Endothelial cell of umbilical vein (primary cell): ENCODE measurements around the gene YWHAQ. TPM values are rescaled to one million over a fixed set of nuclear protein-coding genes. Genes with fewer than 3 reads are reported as not detected.

Experiments used
- BruUV-seq: library from RNA; stranded (reverse); fragments of 400-500 nt; replicated peaks from 2 replicates; lab custom pipeline; 2021; lab: Mats Ljungman, UMichigan
- CTCF ChIA-PET: fragments of 300-600, 350-600 bp; sonication (Branson Sonifier 250); formaldehyde crosslinking; loops from one replicate; lab custom pipeline; 2021; ENCODE audit warnings: antibody characterized with exemption, inconsistent platforms; lab: Charles Lee
- POLR2A ChIA-PET: fragments of 300-600, 350-600 bp; sonication (Branson Sonifier 250); formaldehyde crosslinking; loops from one replicate; lab custom pipeline; 2021; ENCODE audit warnings: antibody characterized with exemption, inconsistent platforms; lab: Charles Lee
- DNase-seq: peaks from one replicate; pipeline ENCODE4 v3.0.0-alpha.2; 2011; ENCODE audit warnings: low read depth, low spot score
- FAIRE-seq: peaks from 2 replicates; lab custom pipeline; 2011; peaks lifted over from hg19 to GRCh38; lab: Jason Lieb, UNC
- H2AFZ ChIP-seq: 2 replicates; pipeline ENCODE4 v1.6.0; 2012; ENCODE audit warnings: low read depth, low read length, control low read depth, inconsistent platforms
- H3K27ac ChIP-seq: 2 replicates; pipeline ENCODE4 v1.5.1; 2011; ENCODE audit warnings: low read depth, mild to moderate bottlenecking, control low read depth, low read length, moderate library complexity; ENCODE audit not compliant: insufficient read depth
- H3K27me3 ChIP-seq, 2 experiments: 2 replicates each; pipeline versions ENCODE4 v1.6.0 to v1.6.1; 2011; ENCODE audit warnings: low read length in 2 of 2, mixed read lengths in 1 of 2; ENCODE audit not compliant: control insufficient read depth in 2 of 2, insufficient read depth in 2 of 2
- H3K36me3 ChIP-seq, 2 experiments: 2 replicates in 1 of 2; 3 replicates in 1 of 2; pipeline ENCODE4 v1.5.1; 2011; ENCODE audit warnings: low read length in 2 of 2, mild to moderate bottlenecking in 1 of 2, moderate library complexity in 1 of 2; ENCODE audit not compliant: control insufficient read depth in 2 of 2, insufficient read depth in 2 of 2; ENCODE audit errors: extremely low read depth in 1 of 2
- H3K4me1 ChIP-seq: 3 replicates; pipeline ENCODE4 v1.5.1; 2011; ENCODE audit warnings: mild to moderate bottlenecking, low read length; ENCODE audit not compliant: control insufficient read depth, insufficient read depth; ENCODE audit errors: extremely low read depth
- H3K4me2 ChIP-seq: 2 replicates; pipeline ENCODE4 v1.6.1; 2011; ENCODE audit warnings: low read length, control low read depth, mixed read lengths; ENCODE audit not compliant: insufficient read depth
- H3K4me3 ChIP-seq, 3 experiments: fragments of 200-600 bp in 1 of 3; sonication (generic), shearing (Covaris generic) in 1 of 3; replicated peaks in 1 of 3; 2 replicates each; pipeline ENCODE4 v1.5.1; 2011 to 2016; ENCODE audit warnings: control low read depth in 3 of 3, low read length in 3 of 3, mild to moderate bottlenecking in 2 of 3, inconsistent platforms in 1 of 3, low read depth in 1 of 3, moderate library complexity in 1 of 3; ENCODE audit not compliant: insufficient read depth in 1 of 3
- H3K79me2 ChIP-seq: 2 replicates; pipeline ENCODE4 v1.6.0; 2012; ENCODE audit warnings: low read length, inconsistent platforms; ENCODE audit not compliant: control insufficient read depth, insufficient read depth
- H3K9ac ChIP-seq: replicated peaks from 2 replicates; pipeline ENCODE3; 2011; ENCODE audit warnings: low read length, control low read depth; ENCODE audit not compliant: insufficient read depth; ENCODE audit errors: extremely low read depth
- H3K9me1 ChIP-seq: replicated peaks from 3 replicates; pipeline ENCODE4 v1.6.0; 2011; ENCODE audit warnings: mild to moderate bottlenecking, low read length; ENCODE audit not compliant: control insufficient read depth, insufficient read depth; ENCODE audit errors: extremely low read depth
- H3K9me3 ChIP-seq: replicated peaks from 2 replicates; pipeline ENCODE4 v1.5.1; 2012; ENCODE audit warnings: low read length, inconsistent platforms; ENCODE audit not compliant: control insufficient read depth, insufficient read depth
- H4K20me1 ChIP-seq: replicated peaks from 2 replicates; pipeline ENCODE3; 2011; ENCODE audit warnings: mild to moderate bottlenecking, low read length; ENCODE audit not compliant: control insufficient read depth, insufficient read depth; ENCODE audit errors: extremely low read depth
- CTCF ChIP-seq, 2 donors: IDR thresholded peaks; 1 replicate in 1 of 2; 2 replicates in 1 of 2; pipeline ENCODE4 v1.5.1; 2011; ENCODE audit warnings: low read length in 2 of 2, mild to moderate bottlenecking in 2 of 2, moderate library complexity in 2 of 2, control low read depth in 1 of 2, inconsistent platforms in 1 of 2, low read depth in 1 of 2; ENCODE audit not compliant: insufficient read depth in 1 of 2; ENCODE audit errors: extremely low read depth in 1 of 2
- EZH2 ChIP-seq: IDR thresholded peaks from 2 replicates; pipeline ENCODE4 v1.6.1; 2012; ENCODE audit warnings: borderline replicate concordance, low read depth, mild to moderate bottlenecking, moderate library complexity, low read length, inconsistent platforms; ENCODE audit not compliant: severe bottlenecking
- FOS ChIP-seq: IDR thresholded peaks from 2 replicates; pipeline ENCODE4 v1.6.1; 2011; ENCODE audit warnings: mild to moderate bottlenecking, low read length, moderate library complexity, borderline replicate concordance; ENCODE audit not compliant: insufficient read depth
- GATA2 ChIP-seq: IDR thresholded peaks from 2 replicates; pipeline ENCODE4 v1.7.0; 2011; ENCODE audit warnings: low read depth, mild to moderate bottlenecking, moderate library complexity, mixed read lengths, low read length; ENCODE audit not compliant: insufficient read length, insufficient read depth
- JUN ChIP-seq: IDR thresholded peaks from 2 replicates; pipeline ENCODE4 v1.6.1; 2011; ENCODE audit warnings: borderline replicate concordance, low read depth; ENCODE audit not compliant: insufficient read length, insufficient read depth
- MAX ChIP-seq: IDR thresholded peaks from 2 replicates; pipeline ENCODE4 v1.6.1; 2011; ENCODE audit not compliant: insufficient read depth, insufficient read length
- MYC ChIP-seq: IDR thresholded peaks from one replicate; pipeline ENCODE4 v1.6.1; 2011; ENCODE audit warnings: mild to moderate bottlenecking, low read depth, low read length
- POLR2A ChIP-seq: IDR thresholded peaks from 2 replicates; pipeline ENCODE4 v1.6.1; 2012; ENCODE audit warnings: low read depth, mild to moderate bottlenecking, control low read depth, low read length
- POLR2AphosphoS5 ChIP-seq: IDR thresholded peaks from 2 replicates; pipeline ENCODE4 v1.6.1; 2012; ENCODE audit warnings: low read depth, mild to moderate bottlenecking, control low read depth, low read length, moderate library complexity; ENCODE audit not compliant: insufficient read depth
- dilution Hi-C: fragments of 300-500 bp; cut with MboI; formaldehyde crosslinking; loops from one replicate; pipeline ENCODE4 v1.15.0; 2019; ENCODE audit warnings: low sequenced_read_pairs; ENCODE audit not compliant: extremely low pct_ligation_motif_present
- intact Hi-C: fragments of 100-400 bp; cut with micrococcal nuclease; formaldehyde crosslinking; loops from one replicate; pipeline ENCODE4 v1.10.0; 2022
- polyA plus RNA-seq, 4 experiments: library from polyadenylated mRNA; depleted of rRNA in 3 of 4; stranded (reverse) in 3 of 4; unstranded in 1 of 4; fragments of >200 nt; gene quantifications; 2 replicates each; pipeline versions ENCODE4 v1.2.1 to v1.2.3, GENCODE V29; 2011 to 2012; ENCODE audit warnings: missing spikeins in 1 of 4
- total RNA-seq: library from RNA; stranded (reverse); gene quantifications from 2 replicates; pipeline ENCODE4 v1.2.3, GENCODE V29; 2021

Gene YWHAQ
- total and polyA plus RNA-seq, 2 donors (not counting 3 experiments of a cell fraction or from before 2014, with no cell fraction given): 217 to 456 TPM

- ChIA-PET CTCF (interaction anchor here (1.1 to 1.6 kb wide), 2 partner anchors 37 to 152 kb away, joined by 3 to 7 read pairs; no protein-coding TSS in a partner anchor), POLR2A (interaction anchor here (1.5 to 2.5 kb wide), 2 partner anchors 12 kb away, joined by 5 to 10 read pairs; partner anchors contain the start of gene YWHAQ)
- H3K9ac ChIP-seq: no peak overlapping the region
- dilution Hi-C loops: no loop called here
- no peak overlapping the region for H3K4me3 ChIP-seq
- no peak for DNase-seq
- FAIRE-seq: no peak
- peaks cover 3 to 4% of the 10 kb centered on the region in 2 experiments for H3K36me3 ChIP-seq
- H3K27ac ChIP-seq: no peak overlapping the region
- H2AFZ ChIP-seq: no peak overlapping the region
- no peaks in the 10 kb centered on the region for H3K27me3 ChIP-seq
- TF ChIP-seq MYC (no peak), MAX (no peak), POLR2A (no peak), POLR2AphosphoS5 (no peak), GATA2 (no peak), EZH2 (no peak), JUN (no peak), FOS (no peak), CTCF (IDR thresholded peaks at IDR 0.05; ENCODE audit: extremely low read depth in 1 of 2, insufficient read depth in 1 of 2, low read depth in 1 of 2, low read length in 2 of 2) (no peak)
- no peak overlapping the region for H3K4me2 ChIP-seq
- H4K20me1 ChIP-seq: peaks cover 41% of the 10 kb centered on the region
- BruUV-seq: no TSS peak
- peaks cover 99% of the 10 kb centered on the region for H3K79me2 ChIP-seq
- no peaks in the 10 kb centered on the region for H3K4me1 ChIP-seq
- H3K9me1 ChIP-seq: peaks cover 4% of the 10 kb centered on the region
- intact Hi-C loops: no loop called here
- no peaks in the 10 kb centered on the region for H3K9me3 ChIP-seq
Observed at GRCh38 chr2:9618410-9618809, 12.4 kb downstream of the YWHAQ start.
